ENCODE data around the gene JMJD8.

DNA sequence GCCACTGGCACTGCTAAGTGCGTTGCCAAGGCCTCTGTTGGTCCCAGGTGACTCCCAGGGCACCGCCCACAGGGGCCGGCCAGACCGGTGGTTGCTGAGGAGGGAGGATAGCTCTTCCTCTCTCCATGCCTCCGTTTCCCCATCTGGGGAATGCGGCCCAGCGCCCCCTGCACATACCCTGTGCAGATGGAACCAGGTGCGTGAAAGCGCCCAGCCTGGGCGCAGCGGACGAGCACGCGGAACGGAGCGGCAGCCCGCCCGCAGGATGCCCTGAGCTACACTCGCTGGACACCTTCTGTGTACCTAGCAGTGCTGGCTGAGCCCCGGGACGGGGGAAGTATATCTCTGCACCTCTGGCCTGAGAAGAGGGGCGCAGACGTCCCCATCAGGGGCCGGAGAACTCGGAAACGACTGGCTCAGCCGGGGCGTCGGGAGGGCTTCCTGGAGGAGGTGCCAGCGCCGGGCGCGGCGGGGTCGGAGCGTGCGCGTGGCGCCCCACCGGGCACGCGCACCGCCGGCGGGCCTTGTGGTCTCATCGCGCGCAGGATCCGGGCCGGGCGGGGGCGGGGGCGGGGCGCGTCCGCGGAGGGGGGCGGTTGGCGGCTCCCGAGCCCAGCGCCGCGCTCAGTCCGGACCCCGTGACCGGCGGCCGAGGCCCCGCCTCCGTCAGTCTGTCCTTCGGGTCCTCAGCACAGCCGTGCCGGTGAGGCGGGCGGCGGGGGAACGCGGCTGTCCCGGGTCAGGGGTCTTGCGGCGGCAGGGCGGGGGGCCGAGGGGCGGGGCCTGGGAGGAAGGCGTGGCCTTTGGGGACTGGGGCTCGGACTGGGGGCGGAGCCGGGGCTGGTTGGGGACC is 42.5 kb upstream of the JMJD8 start, which contains the start of the genes CCDC78 and HAGHL:
- TF ChIP-seq, protein P1, sequence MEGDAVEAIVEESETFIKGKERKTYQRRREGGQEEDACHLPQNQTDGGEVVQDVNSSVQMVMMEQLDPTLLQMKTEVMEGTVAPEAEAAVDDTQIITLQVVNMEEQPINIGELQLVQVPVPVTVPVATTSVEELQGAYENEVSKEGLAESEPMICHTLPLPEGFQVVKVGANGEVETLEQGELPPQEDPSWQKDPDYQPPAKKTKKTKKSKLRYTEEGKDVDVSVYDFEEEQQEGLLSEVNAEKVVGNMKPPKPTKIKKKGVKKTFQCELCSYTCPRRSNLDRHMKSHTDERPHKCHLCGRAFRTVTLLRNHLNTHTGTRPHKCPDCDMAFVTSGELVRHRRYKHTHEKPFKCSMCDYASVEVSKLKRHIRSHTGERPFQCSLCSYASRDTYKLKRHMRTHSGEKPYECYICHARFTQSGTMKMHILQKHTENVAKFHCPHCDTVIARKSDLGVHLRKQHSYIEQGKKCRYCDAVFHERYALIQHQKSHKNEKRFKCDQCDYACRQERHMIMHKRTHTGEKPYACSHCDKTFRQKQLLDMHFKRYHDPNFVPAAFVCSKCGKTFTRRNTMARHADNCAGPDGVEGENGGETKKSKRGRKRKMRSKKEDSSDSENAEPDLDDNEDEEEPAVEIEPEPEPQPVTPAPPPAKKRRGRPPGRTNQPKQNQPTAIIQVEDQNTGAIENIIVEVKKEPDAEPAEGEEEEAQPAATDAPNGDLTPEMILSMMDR (conservative IDR thresholded peaks at IDR 0.05; ENCODE audit: low read length) = no peak
- TF ChIP-seq EZH2phosphoT487 (IDR thresholded peaks at IDR 0.05; ENCODE audit: borderline replicate concordance, low read depth, low read length) = no peak
